Hindlimb muscle (tissue), 1 donor: ENCODE measurements around the gene LRRC8B. TPM values are rescaled to one million over a fixed set of nuclear protein-coding genes. Genes with fewer than 3 reads are reported as not detected.
"Not testable (repeated sequence)": the region's sequence is repeated elsewhere in the genome, so short reads cannot be mapped to it uniquely, and the experiment has no call there.

Source experiments
- DNase-seq: peaks from one replicate; pipeline ENCODE4 v3.0.0-alpha.2; 2013
- polyA plus RNA-seq: library from polyadenylated mRNA; unstranded; fragments of 120-200 nt; gene quantifications from one replicate; pipeline ENCODE4 v1.2.1, GENCODE V29; 2013; ENCODE audit not compliant: insufficient read length

Gene LRRC8B
- polyA plus RNA-seq, result 3.0 TPM

- peak; percentile 91 for DNase-seq
Observed at GRCh38 chr1:89524369-89525168, at the start of gene LRRC8B. Gene LRRC8B, plus strand, starts transcription at chr1:89524829. Its CDS starts 57,822 bp downstream, at chr1:89582651.

GRCh38 chr1:89475269-89475668, 49.4 kb upstream of the LRRC8B start:
- no peak for DNase-seq

- no peak for DNase-seq
Observed at GRCh38 chr1:89476072-89476471, 48.6 kb upstream of the LRRC8B start.

GRCh38 chr1:89483010-89483756, 41.4 kb upstream of the LRRC8B start:
- DNase-seq, result peak; percentile 66

- no peak for DNase-seq
Observed at GRCh38 chr1:89483757-89484077, 40.9 kb upstream of the LRRC8B start.

- DNase-seq, result no peak
Observed at GRCh38 chr1:89484092-89485038, 40.3 kb upstream of the LRRC8B start.

GRCh38 chr1:89487972-89488371, 36.7 kb upstream of the LRRC8B start:
- no peak for DNase-seq

- DNase-seq, result no peak
Observed at GRCh38 chr1:89489047-89489729, 35.4 kb upstream of the LRRC8B start.

- no peak for DNase-seq
Observed at GRCh38 chr1:89490389-89490788, 34.2 kb upstream of the LRRC8B start.

- DNase-seq, result no peak
Observed at GRCh38 chr1:89499320-89499719, 25.3 kb upstream of the LRRC8B start.

- DNase-seq, result no peak
Observed at GRCh38 chr1:89502042-89502441, 22.6 kb upstream of the LRRC8B start.

GRCh38 chr1:89502895-89503294, 21.7 kb upstream of the LRRC8B start:
- DNase-seq, result no peak

- DNase-seq, result no peak
Observed at GRCh38 chr1:89503690-89504089, 20.9 kb upstream of the LRRC8B start.

- DNase-seq, result not testable (repeated sequence)
Observed at GRCh38 chr1:89510061-89510460, 14.6 kb upstream of the LRRC8B start.

GRCh38 chr1:89512996-89513720, 11.5 kb upstream of the LRRC8B start:
- no peak for DNase-seq

- no peak for DNase-seq
Observed at GRCh38 chr1:89516055-89516454, 8.6 kb upstream of the LRRC8B start.

- DNase-seq, result peak; percentile 15
Observed at GRCh38 chr1:89518221-89518631, 6.4 kb upstream of the LRRC8B start.

- no peak for DNase-seq
Observed at GRCh38 chr1:89519779-89520358, 4.8 kb upstream of the LRRC8B start.

GRCh38 chr1:89521977-89522376, 2.7 kb upstream of the LRRC8B start:
- not testable (repeated sequence) for DNase-seq

- DNase-seq, result peak; percentile 37
Observed at GRCh38 chr1:89523572-89524368, 859 bp upstream of the LRRC8B start.
